Measurements from ENCODE around the gene ADSL.

DNA sequence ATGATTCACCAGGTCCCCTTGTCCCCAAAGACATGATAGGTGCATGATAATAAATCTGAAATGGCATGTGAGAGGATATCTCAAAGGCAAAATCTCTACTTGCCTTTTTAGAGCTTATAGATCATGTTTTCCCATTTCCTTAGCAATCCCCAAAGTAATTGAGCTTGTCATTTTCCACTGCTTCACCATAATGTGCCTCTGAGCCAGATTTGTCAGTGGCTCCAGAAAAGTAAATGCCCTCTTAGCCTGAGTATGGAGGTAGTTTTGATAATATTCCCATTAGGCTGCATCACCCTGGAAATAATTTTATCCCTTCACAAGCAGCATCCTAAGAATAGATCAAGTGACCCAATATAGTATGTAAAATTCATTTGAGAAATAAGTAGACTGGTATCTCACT is 36.7 kb upstream of the ADSL start:
- TF ChIP-seq, protein P1, sequence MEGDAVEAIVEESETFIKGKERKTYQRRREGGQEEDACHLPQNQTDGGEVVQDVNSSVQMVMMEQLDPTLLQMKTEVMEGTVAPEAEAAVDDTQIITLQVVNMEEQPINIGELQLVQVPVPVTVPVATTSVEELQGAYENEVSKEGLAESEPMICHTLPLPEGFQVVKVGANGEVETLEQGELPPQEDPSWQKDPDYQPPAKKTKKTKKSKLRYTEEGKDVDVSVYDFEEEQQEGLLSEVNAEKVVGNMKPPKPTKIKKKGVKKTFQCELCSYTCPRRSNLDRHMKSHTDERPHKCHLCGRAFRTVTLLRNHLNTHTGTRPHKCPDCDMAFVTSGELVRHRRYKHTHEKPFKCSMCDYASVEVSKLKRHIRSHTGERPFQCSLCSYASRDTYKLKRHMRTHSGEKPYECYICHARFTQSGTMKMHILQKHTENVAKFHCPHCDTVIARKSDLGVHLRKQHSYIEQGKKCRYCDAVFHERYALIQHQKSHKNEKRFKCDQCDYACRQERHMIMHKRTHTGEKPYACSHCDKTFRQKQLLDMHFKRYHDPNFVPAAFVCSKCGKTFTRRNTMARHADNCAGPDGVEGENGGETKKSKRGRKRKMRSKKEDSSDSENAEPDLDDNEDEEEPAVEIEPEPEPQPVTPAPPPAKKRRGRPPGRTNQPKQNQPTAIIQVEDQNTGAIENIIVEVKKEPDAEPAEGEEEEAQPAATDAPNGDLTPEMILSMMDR (IDR thresholded peaks at IDR 0.05), result no peak
- no peak for TF ChIP-seq POLR2A (IDR thresholded peaks at IDR 0.05)
